NCI-H2107 (cell line): ENCODE data around the gene NELL1.

ENCODE experiments used
- DNase-seq: peaks from one replicate; lab custom pipeline; 2025; lab: John Stamatoyannopoulos, UW

The NELL1 gene

GRCh38 chr11:21421711-21422329, 752.4 kb downstream of the NELL1 start:
- no peak for DNase-seq

GRCh38 chr11:21426931-21427330, 757.5 kb downstream of the NELL1 start:
- no peak for DNase-seq

GRCh38 chr11:21427726-21428125, 758.3 kb downstream of the NELL1 start:
- no peak for DNase-seq

- DNase-seq = no peak
Measured at GRCh38 chr11:21428796-21429195, 759.4 kb downstream of the NELL1 start.

GRCh38 chr11:21429401-21429800, 760.0 kb downstream of the NELL1 start:
- DNase-seq = no peak

- DNase-seq = no peak
Measured at GRCh38 chr11:21430537-21430936, 761.2 kb downstream of the NELL1 start.

- DNase-seq = no peak
Measured at GRCh38 chr11:21446939-21447590, 777.7 kb downstream of the NELL1 start.

GRCh38 chr11:21447871-21448270, 778.5 kb downstream of the NELL1 start:
- no peak for DNase-seq

- no peak for DNase-seq
Measured at GRCh38 chr11:21456186-21456585, 786.8 kb downstream of the NELL1 start.

GRCh38 chr11:21460082-21460481, 790.7 kb downstream of the NELL1 start:
- no peak for DNase-seq

- DNase-seq = no peak
Measured at GRCh38 chr11:21461701-21462100, 792.3 kb downstream of the NELL1 start.

GRCh38 chr11:21464601-21465193, 795.3 kb downstream of the NELL1 start:
- DNase-seq = no peak

- no peak for DNase-seq
Measured at GRCh38 chr11:21465203-21465602, 795.8 kb downstream of the NELL1 start.

- DNase-seq = no peak
Measured at GRCh38 chr11:21465920-21466319, 796.5 kb downstream of the NELL1 start.

- DNase-seq = no peak
Measured at GRCh38 chr11:21470521-21470920, 801.1 kb downstream of the NELL1 start.

GRCh38 chr11:21472261-21472660, 802.9 kb downstream of the NELL1 start:
- DNase-seq = no peak

GRCh38 chr11:21474529-21474928, 805.1 kb downstream of the NELL1 start:
- no peak for DNase-seq

- no peak for DNase-seq
Measured at GRCh38 chr11:21475276-21475675, 805.9 kb downstream of the NELL1 start.

- no peak for DNase-seq
Measured at GRCh38 chr11:21476588-21476987, 807.2 kb downstream of the NELL1 start.

- no peak for DNase-seq
Measured at GRCh38 chr11:21480240-21480639, 810.9 kb downstream of the NELL1 start.

- no peak for DNase-seq
Measured at GRCh38 chr11:21481255-21481654, 811.9 kb downstream of the NELL1 start.

- DNase-seq = no peak
Measured at GRCh38 chr11:21484039-21484438, 814.7 kb downstream of the NELL1 start.

- no peak for DNase-seq
Measured at GRCh38 chr11:21485006-21485405, 815.6 kb downstream of the NELL1 start.

- no peak for DNase-seq
Measured at GRCh38 chr11:21485426-21485825, 816.0 kb downstream of the NELL1 start.
